HG03159 (cell line): ENCODE results near the gene NAA38.

Source experiments
- ATAC-seq: cut with Tn5 transposase; IDR thresholded peaks from one replicate; pipeline ENCODE4 v1.9.1; 2021; ENCODE audit warnings: mild to moderate bottlenecking, moderate library complexity; ENCODE audit not compliant: unreplicated experiment

The NAA38 gene

GRCh38 chr17:7856811-7857712 is at the start of gene NAA38:
Gene NAA38 (minus strand): TSS chr17:7857559. CDS start chr17:7857463, 96 bp downstream.
- peak; percentile 65 for ATAC-seq

- ATAC-seq, result no peak
Observed at GRCh38 chr17:7903154-7904103, 46.1 kb upstream of the NAA38 start.

GRCh38 chr17:7897773-7898172 is 40.4 kb upstream of the NAA38 start:
- ATAC-seq, result no peak

- no peak for ATAC-seq
Observed at GRCh38 chr17:7897090-7897489, 39.7 kb upstream of the NAA38 start.

- no peak for ATAC-seq
Observed at GRCh38 chr17:7894866-7895265, 37.5 kb upstream of the NAA38 start.

- no peak for ATAC-seq
Observed at GRCh38 chr17:7894226-7894625, 36.9 kb upstream of the NAA38 start.

- no peak for ATAC-seq
Observed at GRCh38 chr17:7893187-7893880, 36.0 kb upstream of the NAA38 start.

- no peak for ATAC-seq
Observed at GRCh38 chr17:7889166-7889955, 32.0 kb upstream of the NAA38 start.

- no peak for ATAC-seq
Observed at GRCh38 chr17:7888184-7888920, 31.0 kb upstream of the NAA38 start, which contains the start of gene CHD3. Gene CHD3 (plus strand): TSS chr17:7888789. CDS start chr17:7889001, 212 bp downstream.

GRCh38 chr17:7887482-7888183 is 30.3 kb upstream of the NAA38 start:
- peak; percentile 36 for ATAC-seq

- ATAC-seq, result no peak
Observed at GRCh38 chr17:7887038-7887481, 29.7 kb upstream of the NAA38 start.

GRCh38 chr17:7886227-7887037 is 29.1 kb upstream of the NAA38 start:
- no peak for ATAC-seq

GRCh38 chr17:7885367-7886226 is 28.2 kb upstream of the NAA38 start:
- ATAC-seq, result no peak

- no peak for ATAC-seq
Observed at GRCh38 chr17:7884581-7885366, 27.4 kb upstream of the NAA38 start.

- ATAC-seq, result no peak
Observed at GRCh38 chr17:7883781-7884386, 26.5 kb upstream of the NAA38 start.

GRCh38 chr17:7882629-7883028 is 25.3 kb upstream of the NAA38 start:
- no peak for ATAC-seq
